ENCODE measurements around the gene PRR14L. TPM values are rescaled to one million over a fixed set of nuclear protein-coding genes. Genes with fewer than 3 reads are reported as not detected.
A peak's percentile ranks its signal among the peaks of the same experiment; 100 is the strongest.
"Not testable (repeated sequence)": the region's sequence is repeated elsewhere in the genome, so short reads cannot be mapped to it uniquely, and the experiment has no call there.

Gene PRR14L
- polyA plus RNA-seq, 3 donors = 13.2 to 41.4 (median 14.6) TPM

DNA sequence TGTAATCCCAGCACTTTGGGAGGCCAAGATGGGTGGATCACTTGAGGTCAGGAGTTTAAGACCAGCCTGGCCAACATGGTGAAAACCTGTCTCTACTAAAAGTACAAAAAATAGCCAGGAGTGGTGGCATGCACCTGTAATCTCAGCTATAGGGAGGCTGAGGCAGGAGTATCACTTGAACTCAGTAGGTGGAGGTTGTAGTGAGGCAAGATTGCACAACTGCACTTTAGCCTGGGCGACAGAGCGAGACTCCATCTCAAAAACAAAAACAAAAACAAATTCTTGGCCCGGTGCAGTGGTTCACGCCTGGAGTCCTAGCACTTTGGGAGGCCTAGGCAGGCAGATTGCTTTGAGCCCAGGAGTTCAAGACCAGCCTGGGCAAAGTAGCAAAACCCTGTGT, 81.1 kb downstream of the PRR14L start:
- WGBS (ENCODE audit: insufficient coverage) = 100% methylated on average over 3 of the region's 4 CpGs
- H3K36me3 Mint-ChIP-seq = not testable (repeated sequence)
- intact Hi-C loops (cut with micrococcal nuclease) = loop anchor here (10.0 kb wide), 1 partner anchor 276 kb away; the partner anchor contains the start of gene YWHAH (in 2 of the 2)

GRCh38 chr22:31662668-31663037, 87.3 kb downstream of the PRR14L start:
- peak overlapping the region; percentile 83 for H3K9ac ChIP-seq (ENCODE audit: insufficient read depth, low read length, poor library complexity, severe bottlenecking)
- TF ChIP-seq, protein P1, sequence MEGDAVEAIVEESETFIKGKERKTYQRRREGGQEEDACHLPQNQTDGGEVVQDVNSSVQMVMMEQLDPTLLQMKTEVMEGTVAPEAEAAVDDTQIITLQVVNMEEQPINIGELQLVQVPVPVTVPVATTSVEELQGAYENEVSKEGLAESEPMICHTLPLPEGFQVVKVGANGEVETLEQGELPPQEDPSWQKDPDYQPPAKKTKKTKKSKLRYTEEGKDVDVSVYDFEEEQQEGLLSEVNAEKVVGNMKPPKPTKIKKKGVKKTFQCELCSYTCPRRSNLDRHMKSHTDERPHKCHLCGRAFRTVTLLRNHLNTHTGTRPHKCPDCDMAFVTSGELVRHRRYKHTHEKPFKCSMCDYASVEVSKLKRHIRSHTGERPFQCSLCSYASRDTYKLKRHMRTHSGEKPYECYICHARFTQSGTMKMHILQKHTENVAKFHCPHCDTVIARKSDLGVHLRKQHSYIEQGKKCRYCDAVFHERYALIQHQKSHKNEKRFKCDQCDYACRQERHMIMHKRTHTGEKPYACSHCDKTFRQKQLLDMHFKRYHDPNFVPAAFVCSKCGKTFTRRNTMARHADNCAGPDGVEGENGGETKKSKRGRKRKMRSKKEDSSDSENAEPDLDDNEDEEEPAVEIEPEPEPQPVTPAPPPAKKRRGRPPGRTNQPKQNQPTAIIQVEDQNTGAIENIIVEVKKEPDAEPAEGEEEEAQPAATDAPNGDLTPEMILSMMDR (IDR thresholded peaks at IDR 0.05) = no peak
- H4K20me1 ChIP-seq (ENCODE audit: insufficient read depth, low read length) = no peaks in the 10 kb centered on the region
- peaks cover 26% of the 10 kb centered on the region for H3K4me1 Mint-ChIP-seq
- peak overlapping the region; percentile 94 to 97 (median 96) for H3K27ac Mint-ChIP-seq
- H3K36me3 ChIP-seq (replicated peaks in 1 of 2; ENCODE audit: control insufficient read depth in 1 of 2, insufficient read depth in 2 of 2, low read length in 2 of 2) = no peaks in the 10 kb centered on the region
- H3K4me3 Mint-ChIP-seq = peak overlapping the region; percentile 99 to 100
- peak overlapping the region; percentile 95 for H2AFZ ChIP-seq (ENCODE audit: insufficient read depth, low read depth, low read length, poor library complexity, severe bottlenecking)
- H3K27me3 Mint-ChIP-seq (ENCODE audit: low read depth in 3 of 3) = peaks cover 0 to 3% (median 0%) of the 10 kb centered on the region in 3 donors
- 40% methylated on average over 4 of the region's 8 CpGs for WGBS (ENCODE audit: insufficient coverage)
- DNase-seq = no peak
- peak overlapping the region; percentile 57 to 100 (median 92) for H3K4me3 ChIP-seq (replicated peaks in 1 of 3; ENCODE audit: low read depth in 2 of 3, low read length in 3 of 3)
- H3K4me2 ChIP-seq (replicated peaks; ENCODE audit: extremely low read depth, low read length, poor library complexity, severe bottlenecking) = peak overlapping the region; percentile 100
- intact Hi-C loops (cut with micrococcal nuclease) = loop anchor here (2.0 to 10.0 kb wide), 3 partner anchors 14 to 282 kb away; partner anchors contain the start of genes YWHAH (in 2 of the 2), DEPDC5 (in 1 of the 2) and PRR14L (in 1 of the 2)
- no peaks in the 10 kb centered on the region for H3K27me3 ChIP-seq (ENCODE audit: control insufficient read depth in 2 of 2, insufficient read depth in 2 of 2, low read length in 2 of 2)
- H3K4me1 ChIP-seq (ENCODE audit: control insufficient read depth in 1 of 2, insufficient read depth in 2 of 2, low read length in 2 of 2) = peaks cover 24 to 29% of the 10 kb centered on the region in 2 donors
- no peaks in the 10 kb centered on the region for H3K9me3 ChIP-seq (replicated peaks in 1 of 2; ENCODE audit: control insufficient read depth in 1 of 2, insufficient read depth in 1 of 2, low read length in 2 of 2)
- H3K27ac ChIP-seq (ENCODE audit: low read depth in 1 of 2, low read length in 2 of 2) = peak overlapping the region; percentile 62 to 95
- H3K36me3 Mint-ChIP-seq = peaks cover 0 to 2% of the 10 kb centered on the region in 2 donors
- no peaks in the 10 kb centered on the region for H3K9me3 Mint-ChIP-seq
- H3K79me2 ChIP-seq (ENCODE audit: insufficient read depth, low read length) = peaks cover 44% of the 10 kb centered on the region

More for the DNA sequence above, 81.1 kb downstream of the PRR14L start:
- H3K27ac ChIP-seq (ENCODE audit: low read depth in 1 of 2, low read length in 2 of 2); H3K27me3 ChIP-seq (ENCODE audit: control insufficient read depth in 2 of 2, insufficient read depth in 2 of 2, low read length in 2 of 2); H3K27me3 Mint-ChIP-seq (ENCODE audit: low read depth in 3 of 3); H3K79me2 ChIP-seq (ENCODE audit: insufficient read depth, low read length); H3K36me3 ChIP-seq (replicated peaks in 1 of 2; ENCODE audit: control insufficient read depth in 1 of 2, insufficient read depth in 2 of 2, low read length in 2 of 2); H3K4me3 Mint-ChIP-seq; H3K9ac ChIP-seq (ENCODE audit: insufficient read depth, low read length, poor library complexity, severe bottlenecking); H3K9me3 Mint-ChIP-seq; H2AFZ ChIP-seq (ENCODE audit: insufficient read depth, low read depth, low read length, poor library complexity, severe bottlenecking); H3K4me3 ChIP-seq (replicated peaks in 1 of 3; ENCODE audit: low read depth in 2 of 3, low read length in 3 of 3); DNase-seq; H3K9me3 ChIP-seq (replicated peaks in 1 of 2; ENCODE audit: control insufficient read depth in 1 of 2, insufficient read depth in 1 of 2, low read length in 2 of 2); H3K27ac Mint-ChIP-seq; H4K20me1 ChIP-seq (ENCODE audit: insufficient read depth, low read length); H3K4me2 ChIP-seq (replicated peaks; ENCODE audit: extremely low read depth, low read length, poor library complexity, severe bottlenecking): not testable (repeated sequence)
- H3K4me1 ChIP-seq (ENCODE audit: control insufficient read depth in 1 of 2, insufficient read depth in 2 of 2, low read length in 2 of 2) = peaks cover 19 to 22% of the 10 kb centered on the region in 2 donors
- peaks cover 27% of the 10 kb centered on the region for H3K4me1 Mint-ChIP-seq

All from CD14-positive monocyte (primary cell).